NCI-H526 treated with DMSO at 0.1 percent for 48 hours (cell line): ENCODE results near the gene MGAT3.
"Not testable (repeated sequence)": the region's sequence is repeated elsewhere in the genome, so short reads cannot be mapped to it uniquely, and the experiment has no call there.

Experiments used
- DNase-seq: peaks from one replicate; lab custom pipeline; 2025; lab: John Stamatoyannopoulos, UW

The MGAT3 gene

DNA sequence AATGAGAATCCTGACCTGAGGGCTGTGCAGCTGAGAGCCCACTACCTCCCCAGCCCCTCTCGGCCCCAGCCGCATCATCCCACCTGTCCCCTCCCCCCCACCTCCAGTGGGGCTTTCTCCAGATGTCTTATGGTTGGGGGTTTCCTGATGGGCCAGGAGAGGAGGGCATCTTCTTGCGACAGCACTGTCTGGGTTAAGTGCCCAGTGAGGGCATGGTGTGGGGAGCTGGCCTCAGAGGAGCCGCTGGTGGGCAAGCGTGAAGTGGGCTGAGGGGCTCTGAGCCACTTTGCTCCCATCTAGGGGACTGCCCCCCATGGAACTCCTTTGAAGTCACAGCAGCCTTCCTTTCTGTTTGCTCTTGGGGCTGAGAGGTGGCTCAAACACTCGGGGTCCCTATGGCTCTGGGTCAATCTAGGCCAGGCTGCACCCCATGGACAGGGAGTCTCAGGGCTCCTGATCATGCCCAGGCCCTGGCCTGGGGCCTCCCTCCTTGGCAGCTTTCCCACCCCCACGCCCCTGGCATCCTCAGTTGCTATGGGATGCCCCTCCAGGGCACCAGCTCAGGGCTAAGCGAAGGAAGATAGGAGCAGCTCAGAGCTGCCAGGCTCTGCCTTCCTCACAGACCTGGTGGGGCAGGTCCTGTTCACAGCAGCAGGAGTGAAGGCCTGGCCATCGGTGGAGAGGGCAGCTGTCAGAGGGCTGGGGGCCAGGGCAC lies 34.3 kb downstream of the MGAT3 start:
- no peak for DNase-seq

DNA sequence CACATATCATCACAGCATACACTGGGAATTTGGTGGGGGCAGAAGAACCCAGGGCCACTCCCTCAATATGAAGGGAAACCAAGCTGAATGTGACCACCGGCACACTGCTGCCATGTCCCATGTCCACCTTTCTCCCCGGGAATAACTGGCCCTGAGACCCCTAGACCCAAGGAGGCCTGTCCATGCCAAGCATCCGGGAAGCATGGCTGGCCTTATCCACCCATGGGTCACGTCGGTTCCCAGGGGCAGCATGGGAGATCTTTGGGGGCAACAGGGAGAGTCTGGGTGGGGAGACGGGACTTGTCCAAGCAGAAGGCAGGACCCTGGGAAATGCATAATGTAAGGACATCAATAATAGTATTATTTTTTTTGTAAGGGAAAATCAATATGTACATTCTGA lies 34.9 kb downstream of the MGAT3 start:
- DNase-seq = no peak

DNA sequence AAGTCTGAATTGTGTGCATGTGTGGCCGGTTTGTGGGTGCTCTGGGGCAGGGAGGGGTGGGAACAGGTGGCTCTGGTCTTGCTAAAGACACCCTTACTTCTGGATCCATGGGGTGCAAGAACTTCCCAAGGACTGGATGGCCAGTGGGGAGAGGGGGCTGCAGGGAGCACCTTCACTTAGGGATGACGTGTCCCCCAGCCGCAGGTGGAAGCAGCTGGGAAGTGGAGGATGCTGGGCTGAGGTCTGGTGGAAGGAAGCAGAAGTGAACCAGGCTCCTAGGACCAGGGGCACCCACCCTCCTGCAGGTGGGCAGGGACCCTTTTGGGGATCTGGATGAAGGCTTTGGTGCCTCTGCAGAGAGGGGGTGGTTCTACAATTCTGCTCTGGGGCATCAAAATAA lies 35.4 kb downstream of the MGAT3 start:
- DNase-seq = no peak

DNA sequence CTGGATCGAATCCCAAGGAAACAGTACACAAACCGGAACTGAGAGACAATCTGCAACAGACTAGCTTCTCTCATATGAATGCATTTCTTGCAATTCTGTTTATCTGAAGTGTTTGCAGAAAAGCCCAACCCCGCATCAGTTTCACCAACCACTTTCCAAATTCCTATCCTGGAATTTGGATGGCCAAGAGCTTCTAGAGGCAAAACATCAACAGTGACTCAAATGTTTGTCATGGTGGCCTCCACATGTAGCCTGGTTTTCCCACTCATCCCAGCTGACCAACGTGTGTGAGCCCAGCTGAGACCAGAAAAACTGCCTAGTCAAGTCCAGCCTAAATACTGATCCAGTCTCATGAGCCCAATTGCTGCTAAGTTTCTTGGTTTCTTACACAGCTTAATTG lies 36.9 kb downstream of the MGAT3 start:
- no peak for DNase-seq

DNA sequence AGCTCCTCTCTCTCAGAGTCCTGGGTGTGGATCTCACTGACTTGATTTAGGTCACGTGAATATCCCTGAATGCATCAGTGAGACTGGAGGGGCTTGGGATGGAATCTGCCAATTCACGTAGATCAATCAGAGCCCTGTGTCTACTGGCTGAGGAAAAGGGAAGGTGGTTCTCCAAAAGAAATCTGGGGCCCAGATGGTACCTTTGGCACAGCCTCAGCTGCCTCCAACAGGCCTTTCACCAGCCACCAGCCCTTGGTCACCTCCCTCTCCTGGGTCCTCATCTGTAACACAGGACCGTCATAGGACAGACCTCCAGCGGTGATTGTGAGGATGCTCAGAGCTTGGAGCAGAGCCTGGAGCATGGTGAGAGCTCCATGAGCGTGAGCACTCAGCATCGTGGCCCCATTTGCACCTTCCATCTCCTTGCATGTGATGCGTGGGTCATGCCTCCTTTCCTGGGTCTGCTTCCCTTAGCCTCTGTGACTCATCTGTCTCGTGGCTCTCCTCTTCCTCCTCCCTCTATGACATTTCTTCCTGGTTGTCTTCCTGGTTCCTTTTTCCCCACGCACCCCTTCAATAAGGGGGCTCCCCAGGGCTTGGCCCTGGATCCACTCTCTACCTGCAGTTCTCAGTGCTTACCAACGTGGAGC lies 37.8 kb downstream of the MGAT3 start:
- no peak for DNase-seq

DNA sequence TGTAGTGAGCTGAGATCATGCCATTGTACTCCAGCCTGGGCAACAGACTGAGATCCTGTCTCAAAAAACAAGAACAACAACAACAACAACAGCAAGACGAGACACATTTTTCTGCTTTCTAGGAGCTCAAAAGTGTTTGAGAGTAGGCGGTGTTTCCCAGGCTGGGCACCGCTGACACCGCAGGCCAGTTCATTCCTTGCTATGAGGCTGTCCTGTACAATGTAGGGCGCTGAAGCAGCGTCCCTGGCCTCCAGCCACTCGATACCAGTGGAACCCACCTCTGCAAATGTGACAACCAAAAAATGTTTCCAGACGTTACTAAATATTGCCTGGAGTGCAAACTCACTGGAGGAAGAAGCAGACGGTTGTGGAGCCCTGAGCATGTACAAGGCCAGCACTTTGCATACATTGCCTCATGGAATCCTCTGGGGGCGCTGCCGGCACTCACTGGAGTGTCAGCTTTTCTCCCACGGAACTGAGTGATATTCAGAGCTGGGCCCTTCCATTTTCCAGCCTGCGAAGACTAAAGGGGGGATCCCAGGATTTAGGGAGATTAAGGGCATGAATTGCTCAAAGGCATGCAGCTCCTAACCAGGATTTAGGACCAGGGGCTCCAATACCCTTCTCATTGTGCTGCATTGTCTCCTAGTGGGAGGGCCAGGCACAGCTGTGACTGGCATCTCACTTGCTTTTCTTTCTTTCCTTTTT lies 39.5 kb downstream of the MGAT3 start:
- DNase-seq = peak; percentile 31

DNA sequence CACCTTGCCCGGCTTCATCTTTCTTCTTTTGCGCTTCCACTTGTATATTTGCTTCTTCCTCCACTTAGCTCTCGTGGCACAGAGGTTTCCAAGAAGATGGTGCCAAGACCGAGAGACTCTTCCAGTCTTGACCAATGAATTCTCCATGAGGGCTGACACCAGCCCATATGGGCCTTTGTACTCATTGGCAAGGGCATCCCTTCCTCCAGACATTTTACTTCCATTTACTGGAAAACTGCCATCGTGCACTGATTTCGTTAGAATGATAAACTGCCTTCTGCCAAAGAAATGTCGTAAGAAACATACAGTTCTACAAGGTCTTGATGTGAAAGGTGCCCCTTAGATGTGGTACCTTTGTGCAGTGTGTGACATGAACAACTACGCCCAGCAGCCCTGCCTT lies 40.6 kb downstream of the MGAT3 start:
- no peak for DNase-seq

DNA sequence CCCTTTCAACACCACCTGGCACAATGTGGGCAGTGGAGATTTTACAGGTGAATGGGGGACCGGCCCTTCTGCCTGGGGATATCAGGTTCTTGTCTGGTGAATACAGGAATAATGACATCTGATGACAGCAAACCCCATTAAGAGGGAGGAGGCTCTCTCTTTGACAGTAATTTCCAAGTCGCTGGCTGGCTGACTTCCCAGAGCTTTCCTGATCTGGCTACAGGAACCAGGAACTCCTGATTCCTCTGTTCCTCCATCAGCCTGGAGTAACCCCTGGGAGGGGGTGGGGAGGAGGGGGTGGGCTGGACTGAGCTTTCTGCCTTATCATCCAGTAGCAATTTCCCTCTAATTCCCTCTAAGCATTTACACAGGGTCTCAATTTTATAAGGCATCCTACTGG lies 41.6 kb downstream of the MGAT3 start:
- DNase-seq = no peak

DNA sequence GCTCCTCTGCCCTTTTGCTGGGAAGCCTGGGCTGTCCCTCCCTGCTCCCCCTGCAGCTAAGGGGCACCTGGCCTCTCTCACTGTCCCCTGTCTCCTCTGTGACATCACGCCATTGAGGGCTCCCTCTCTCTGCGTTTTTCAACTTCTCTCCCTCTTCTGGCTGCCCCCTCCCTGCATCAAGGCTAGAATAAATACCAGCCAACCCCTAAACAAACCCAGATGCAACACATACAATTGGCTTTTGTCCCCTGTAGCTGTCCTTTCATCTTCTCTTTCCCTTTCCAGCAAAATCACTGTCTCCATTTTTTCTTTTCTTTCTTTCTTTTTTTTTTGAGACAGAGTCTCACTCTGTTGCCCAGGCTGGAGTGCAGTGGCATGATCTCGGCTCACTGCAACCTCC lies 42.0 kb downstream of the MGAT3 start:
- DNase-seq = no peak

DNA sequence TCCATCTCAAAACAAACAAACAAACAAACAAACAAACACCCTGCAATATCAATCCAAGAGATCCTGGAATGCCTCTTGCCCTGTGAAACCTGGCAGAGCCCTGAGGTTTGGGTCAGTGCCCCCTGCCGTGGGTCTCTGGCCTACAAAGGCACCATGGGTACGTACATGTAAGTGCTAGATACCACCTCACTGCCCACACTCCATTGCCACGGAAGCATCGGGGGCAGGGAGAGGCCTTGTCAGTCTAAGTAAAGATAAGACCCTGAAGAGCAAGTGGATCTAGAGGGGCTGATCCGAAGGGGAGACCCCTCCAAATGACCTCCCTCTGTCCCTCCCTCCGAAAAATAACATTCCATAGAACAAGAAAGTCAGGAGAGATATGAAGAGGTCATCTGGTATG lies 43.3 kb downstream of the MGAT3 start:
- DNase-seq = no peak

DNA sequence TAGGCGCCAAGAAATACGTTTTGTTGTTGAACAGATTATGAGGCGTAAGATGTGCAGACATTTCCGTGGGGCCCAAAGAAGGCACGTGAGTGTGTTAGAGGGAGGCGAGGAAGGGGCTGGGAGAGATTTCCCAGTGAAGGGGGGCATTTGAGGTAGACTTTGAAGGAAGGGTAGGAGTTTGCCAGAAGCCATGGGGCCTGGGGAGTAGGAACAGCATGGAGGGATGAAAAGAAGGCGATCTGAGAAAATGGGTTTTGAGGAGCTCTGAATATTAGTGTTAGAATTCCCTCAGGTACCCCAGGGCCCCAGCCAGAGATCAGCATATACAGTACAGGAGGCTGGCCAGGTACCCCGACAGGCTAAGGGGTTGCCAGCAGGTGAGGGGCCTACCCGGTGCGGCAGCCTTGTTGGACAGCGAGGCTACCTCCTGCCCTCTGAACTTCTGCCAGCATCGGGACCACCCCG lies 44.9 kb downstream of the MGAT3 start:
- DNase-seq = no peak

DNA sequence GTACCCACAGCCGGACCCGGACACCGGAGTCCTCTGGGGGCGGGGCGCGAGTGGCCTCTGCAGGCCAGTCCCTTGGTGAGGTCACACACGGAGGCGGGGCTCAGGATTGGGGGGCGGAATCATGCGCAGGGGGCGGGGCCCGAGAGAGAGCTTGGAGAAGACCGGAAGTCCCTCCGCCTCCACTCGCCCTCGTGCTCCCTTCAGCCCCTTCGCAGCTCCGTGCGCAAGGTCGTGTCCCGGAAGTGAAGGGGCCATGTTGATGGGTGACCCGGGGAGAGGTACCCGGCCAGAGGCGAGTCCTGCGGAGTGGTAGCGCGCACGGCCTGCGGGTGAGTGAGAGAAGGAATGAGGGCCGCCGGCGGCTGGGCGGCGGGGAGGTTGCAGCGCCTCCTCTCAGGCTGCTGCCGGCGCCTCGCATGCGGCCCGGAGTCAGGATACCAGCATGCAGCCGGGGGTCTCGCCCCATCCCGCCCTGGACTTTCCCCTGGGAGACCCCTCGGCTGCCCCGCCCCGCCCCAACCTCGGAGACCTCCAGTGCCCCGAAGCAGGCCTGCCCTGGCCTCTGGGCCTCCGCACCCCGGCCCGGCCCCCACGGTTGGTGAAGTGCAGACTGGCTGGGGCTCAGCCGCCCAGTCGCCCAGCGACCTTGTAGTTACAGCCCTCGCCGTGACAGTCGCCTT lies 45.4 kb downstream of the MGAT3 start, which contains the start of gene MIEF1:
Gene MIEF1, plus strand, starts transcription at position 182 of the 680 bp plus-strand sequence. CDS start 9,005 bp downstream, outside the sequence.
- peak; percentile 41 for DNase-seq

DNA sequence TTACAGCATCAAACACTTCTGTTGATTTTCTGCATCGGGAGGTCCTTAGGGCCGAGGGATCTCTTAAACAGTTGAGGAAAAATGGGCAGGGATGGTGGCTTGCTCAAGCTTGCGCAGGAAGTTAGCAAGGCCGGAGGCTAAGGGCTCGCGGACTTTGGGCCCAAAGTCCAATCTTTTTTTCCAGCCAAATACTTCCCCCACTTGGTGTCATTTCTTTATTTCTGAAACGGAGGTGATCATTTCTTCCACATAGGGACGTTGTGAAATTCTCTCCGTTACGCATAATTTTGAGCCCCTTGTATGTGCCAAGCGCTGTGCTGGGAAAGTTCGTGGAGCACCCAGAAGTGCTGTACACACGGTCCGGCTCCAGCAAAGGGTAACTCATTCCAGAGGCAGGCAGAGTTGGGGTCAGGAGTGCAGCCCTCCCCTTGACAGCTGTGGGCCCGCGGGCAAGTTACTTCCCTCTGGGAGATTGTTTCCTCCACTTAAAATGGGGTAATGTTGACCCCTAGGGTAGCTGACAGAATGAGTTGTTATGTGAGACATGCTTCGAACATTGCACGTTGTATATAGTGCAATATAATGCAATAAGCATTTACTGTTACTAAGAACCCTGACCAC lies 46.1 kb downstream of the MGAT3 start:
- DNase-seq = no peak

DNA sequence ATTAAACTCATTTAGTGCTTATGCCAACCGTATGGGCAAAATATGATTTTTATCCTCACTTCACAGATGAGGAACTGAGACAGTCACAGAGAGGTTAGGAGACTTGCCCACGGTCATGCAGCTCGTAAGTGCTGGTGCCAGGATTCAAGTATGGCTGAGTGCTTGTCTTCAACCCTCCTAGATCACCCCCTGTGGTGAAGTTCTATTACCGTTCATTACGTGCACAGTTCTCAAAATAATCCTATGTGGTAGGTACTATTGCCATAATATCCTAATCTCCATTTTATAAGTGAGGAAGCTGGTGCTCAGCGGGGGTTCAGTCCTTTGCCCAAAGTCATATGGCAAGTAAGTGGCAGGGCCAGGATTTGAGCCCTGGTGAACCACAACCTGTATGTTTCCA lies 46.8 kb downstream of the MGAT3 start:
- DNase-seq = no peak

DNA sequence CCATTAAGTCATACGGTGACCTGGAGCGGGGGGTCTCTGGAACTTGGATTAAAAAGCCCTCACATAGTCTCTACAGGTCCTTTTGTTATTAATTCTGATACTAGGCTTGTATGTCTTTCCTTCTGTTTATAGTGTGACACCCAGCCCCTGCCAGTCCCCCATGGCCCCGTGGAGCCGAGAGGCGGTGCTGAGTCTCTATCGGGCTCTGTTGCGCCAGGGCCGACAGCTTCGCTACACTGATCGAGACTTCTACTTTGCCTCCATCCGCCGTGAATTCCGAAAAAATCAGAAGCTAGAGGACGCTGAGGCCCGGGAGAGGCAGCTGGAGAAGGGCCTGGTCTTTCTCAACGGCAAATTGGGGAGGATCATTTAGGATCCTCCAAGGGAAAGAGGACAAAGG lies 47.3 kb downstream of the MGAT3 start:
- DNase-seq = no peak

DNA sequence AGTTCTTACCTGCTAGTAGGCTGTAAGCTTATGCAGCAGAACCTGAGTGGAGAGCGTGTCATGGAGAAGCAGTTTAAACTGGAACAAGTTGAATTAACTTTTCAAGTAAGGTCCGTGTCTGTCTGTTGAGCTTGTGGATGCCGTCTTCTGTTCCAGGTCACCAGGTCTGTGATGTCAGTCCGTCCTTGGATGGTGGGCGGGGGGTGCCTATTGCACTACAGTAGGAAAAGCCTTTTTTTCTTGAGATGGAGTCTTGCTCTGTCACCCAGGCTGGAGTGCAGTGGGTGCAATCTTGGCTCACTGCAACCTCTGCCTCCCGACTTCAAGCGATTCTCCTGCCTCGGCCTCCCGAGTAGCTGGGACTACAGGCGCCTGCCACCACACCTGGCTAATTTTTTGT lies 50.2 kb downstream of the MGAT3 start:
- not testable (repeated sequence) for DNase-seq

DNA sequence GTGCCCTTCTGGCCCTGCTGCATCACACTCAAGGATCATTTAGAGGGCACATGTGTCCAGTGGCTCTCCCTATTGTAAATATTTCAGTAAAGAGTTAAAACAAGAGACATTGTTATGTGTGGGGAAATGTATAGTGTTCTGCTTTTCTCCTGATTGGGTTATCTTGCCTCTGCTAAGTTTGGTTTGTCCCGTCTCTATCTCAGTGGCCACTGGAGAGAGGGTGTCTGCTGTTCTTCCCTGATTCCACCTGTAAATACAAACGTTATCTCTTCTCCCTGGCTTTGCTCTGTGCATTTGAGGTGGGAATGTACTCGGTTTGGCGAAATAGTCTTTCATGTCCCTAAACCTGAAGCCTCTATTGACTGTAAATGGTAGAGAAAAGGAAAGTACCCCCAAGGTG lies 51.6 kb downstream of the MGAT3 start:
- no peak for DNase-seq

DNA sequence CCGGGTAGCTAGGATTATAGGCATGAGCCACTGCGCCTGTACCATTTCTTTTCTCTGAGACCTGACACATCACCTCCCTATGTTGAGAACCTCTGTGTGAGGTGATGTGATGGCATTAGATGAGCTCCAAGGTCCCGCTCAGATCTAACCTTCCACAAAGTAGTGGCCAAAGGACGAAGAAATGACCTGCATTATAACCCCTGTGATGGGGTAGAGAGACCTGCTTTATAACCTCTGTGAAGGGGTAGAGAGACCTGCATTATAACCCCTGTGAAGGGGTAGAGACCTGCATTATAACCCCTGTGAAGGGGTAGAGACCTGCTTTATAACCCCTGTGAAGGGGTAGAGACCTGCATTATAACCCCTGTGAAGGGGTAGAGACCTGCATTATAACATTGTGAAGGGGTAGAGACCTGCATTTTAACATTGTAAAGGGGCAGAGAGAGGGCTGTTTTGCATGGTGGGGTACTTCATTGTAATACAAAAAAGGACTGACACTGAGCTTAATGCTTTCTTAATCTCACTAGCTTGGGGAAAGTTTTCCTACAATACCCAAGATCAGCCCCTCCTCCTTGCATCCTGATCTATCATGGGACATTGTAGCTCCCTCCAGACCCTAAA lies 53.8 kb downstream of the MGAT3 start:
- no peak for DNase-seq

DNA sequence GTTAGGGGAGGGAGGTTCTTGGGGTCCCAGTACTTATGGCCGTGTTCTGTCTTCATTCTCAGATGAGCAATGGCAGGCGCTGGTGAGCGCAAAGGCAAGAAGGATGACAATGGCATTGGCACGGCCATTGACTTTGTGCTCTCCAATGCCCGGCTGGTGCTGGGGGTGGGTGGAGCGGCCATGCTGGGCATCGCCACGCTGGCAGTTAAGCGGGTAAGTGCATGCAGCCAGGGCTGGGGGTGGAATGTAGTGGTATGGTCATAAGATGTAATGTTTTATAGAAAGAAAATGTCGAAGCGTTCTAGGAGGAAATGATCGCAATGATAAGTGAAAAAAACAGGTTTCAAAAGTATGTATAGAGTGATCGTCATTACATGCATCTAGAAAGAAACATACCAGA lies 54.4 kb downstream of the MGAT3 start:
- no peak for DNase-seq

DNA sequence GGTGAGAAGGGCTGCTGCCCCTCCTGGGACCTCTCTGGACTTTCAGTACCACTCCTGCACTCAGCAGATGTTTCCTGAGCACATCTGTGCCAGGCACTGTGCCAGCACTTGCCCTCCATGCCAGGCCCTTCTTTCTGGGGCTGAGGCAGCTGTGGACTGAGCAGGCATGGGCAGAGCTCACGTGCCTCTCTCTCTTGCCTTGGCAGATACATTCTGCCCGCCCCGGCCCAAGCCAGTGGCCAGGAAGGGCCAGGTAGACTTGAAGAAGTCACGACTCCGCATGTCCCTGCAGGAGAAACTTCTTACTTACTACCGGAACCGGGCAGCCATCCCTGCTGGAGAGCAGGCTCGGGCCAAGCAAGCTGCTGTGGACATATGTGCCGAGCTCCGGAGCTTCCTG lies 55.2 kb downstream of the MGAT3 start:
- no peak for DNase-seq

DNA sequence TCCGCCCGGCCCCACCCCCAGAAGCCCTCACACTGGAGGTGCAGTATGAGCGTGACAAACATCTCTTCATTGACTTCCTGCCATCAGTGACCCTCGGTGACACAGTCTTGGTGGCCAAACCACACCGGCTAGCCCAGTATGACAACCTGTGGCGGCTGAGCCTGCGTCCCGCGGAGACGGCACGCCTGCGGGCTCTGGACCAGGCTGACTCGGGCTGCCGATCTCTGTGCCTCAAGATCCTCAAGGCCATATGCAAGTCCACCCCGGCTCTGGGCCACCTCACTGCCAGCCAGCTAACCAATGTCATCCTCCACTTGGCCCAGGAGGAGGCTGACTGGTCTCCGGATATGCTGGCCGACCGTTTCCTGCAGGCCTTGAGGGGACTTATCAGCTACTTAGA lies 57.0 kb downstream of the MGAT3 start:
- DNase-seq = no peak
